Naive thymus-derived CD4-positive, alpha-beta T cell (primary cell): ENCODE data around the gene RAB40AL. TPM values are rescaled to one million over a fixed set of nuclear protein-coding genes. Genes with fewer than 3 reads are reported as not detected.

Source experiments
- ATAC-seq: fragments of 150-1000 bp; cut with Tn5 transposase; 2 replicates; pipeline ENCODE4 v1.10.0; 2021; ENCODE audit warnings: mild to moderate bottlenecking, moderate library complexity
- CTCF ChIA-PET: fragments of 350-600 bp; sonication (Branson Sonifier 250); formaldehyde crosslinking; loops from one replicate; lab custom pipeline; 2021; ENCODE audit warnings: antibody characterized with exemption; lab: Charles Lee
- POLR2A ChIA-PET: fragments of 350-600 bp; sonication (Branson Sonifier 250); formaldehyde crosslinking; loops from one replicate; lab custom pipeline; 2021; ENCODE audit warnings: antibody characterized with exemption, inconsistent platforms; lab: Charles Lee
- DNase-seq, 9 donors: peaks; one replicate each; pipeline versions ENCODE4 v3.0.0 to v3.0.0-alpha.2; 2020 to 2022; ENCODE audit warnings: mixed read lengths in 1 of 9
- H3K27ac ChIP-seq: one replicate; pipeline ENCODE4 v1.7.0; 2013; ENCODE audit warnings: mild to moderate bottlenecking, low read depth, low read length, moderate library complexity
- H3K27me3 ChIP-seq, 2 donors: one replicate each; pipeline ENCODE4 v1.7.0; 2013; ENCODE audit warnings: low read length in 2 of 2, mild to moderate bottlenecking in 2 of 2, moderate library complexity in 2 of 2; ENCODE audit not compliant: control insufficient read depth in 2 of 2, insufficient read depth in 2 of 2
- H3K36me3 ChIP-seq, 3 experiments: 1 replicate in 2 of 3; 2 replicates in 1 of 3; pipeline ENCODE4 v1.7.0; 2013; ENCODE audit warnings: low read length in 3 of 3, mild to moderate bottlenecking in 3 of 3, moderate library complexity in 1 of 3; ENCODE audit not compliant: insufficient read depth in 3 of 3, control insufficient read depth in 2 of 3
- H3K4me1 ChIP-seq, 2 donors: one replicate each; pipeline ENCODE4 v1.7.0; 2013; ENCODE audit warnings: low read length in 2 of 2, mild to moderate bottlenecking in 2 of 2, moderate library complexity in 1 of 2; ENCODE audit not compliant: control insufficient read depth in 2 of 2, insufficient read depth in 2 of 2
- H3K4me3 ChIP-seq: 2 replicates; pipeline ENCODE4 v1.7.0; 2013; ENCODE audit warnings: mild to moderate bottlenecking, low read length
- H3K9me3 ChIP-seq, 3 experiments: 1 replicate in 2 of 3; 2 replicates in 1 of 3; pipeline ENCODE4 v1.7.0; 2013; ENCODE audit warnings: low read length in 3 of 3; ENCODE audit not compliant: control insufficient read depth in 2 of 3
- H3K27ac Mint-ChIP-seq, 9 donors: one replicate each; pipeline ENCODE4 v1.8.0; 2020 to 2022; ENCODE audit warnings: mixed read lengths in 9 of 9, mild to moderate bottlenecking in 8 of 9, moderate library complexity in 5 of 9, inconsistent platforms in 2 of 9
- H3K27me3 Mint-ChIP-seq, 5 donors: one replicate each; pipeline ENCODE4 v1.8.0; 2021 to 2022; ENCODE audit warnings: mixed read lengths in 5 of 5, mild to moderate bottlenecking in 1 of 5
- H3K36me3 Mint-ChIP-seq, 5 donors: one replicate each; pipeline ENCODE4 v1.8.0; 2020 to 2022; ENCODE audit warnings: mixed read lengths in 5 of 5, mild to moderate bottlenecking in 3 of 5, inconsistent platforms in 1 of 5
- H3K4me1 Mint-ChIP-seq, 7 donors: one replicate each; pipeline ENCODE4 v1.8.0; 2020 to 2022; ENCODE audit warnings: mixed read lengths in 7 of 7, mild to moderate bottlenecking in 3 of 7, inconsistent platforms in 1 of 7
- H3K4me3 Mint-ChIP-seq, 10 donors: one replicate each; pipeline ENCODE4 v1.8.0; 2020 to 2022; ENCODE audit warnings: mild to moderate bottlenecking in 10 of 10, mixed read lengths in 10 of 10, moderate library complexity in 6 of 10, inconsistent platforms in 2 of 10
- H3K9me3 Mint-ChIP-seq, 11 donors: one replicate each; pipeline ENCODE4 v1.8.0; 2020 to 2022; ENCODE audit warnings: mixed read lengths in 11 of 11, mild to moderate bottlenecking in 4 of 11, inconsistent platforms in 1 of 11, moderate library complexity in 1 of 11
- intact Hi-C, 2 donors: fragments of 100-400 bp; cut with micrococcal nuclease; formaldehyde crosslinking; loops; one replicate each; pipeline ENCODE4 v1.15.1; 2023
- polyA plus RNA-seq, 2 donors: library from polyadenylated mRNA; unstranded; fragments of 300-500 nt; fragmentation: Illumina TruSeq; gene quantifications; one replicate each; pipeline ENCODE4 v1.2.3, GENCODE V29; 2021
- total RNA-seq, 6 experiments: library from RNA in 5 of 6; stranded (reverse) in 5 of 6; gene quantifications; 1 replicate in 5 of 6; 2 replicates in 1 of 6; pipeline ENCODE4 v1.2.3 and lab custom pipeline; 2021 to 2026

The RAB40AL gene
- total and polyA plus RNA-seq, 7 experiments from 2014 or later: 0.37 to 0.48 (median 0.46) TPM; not detected in 4

- H3K4me1 Mint-ChIP-seq: no peaks in the 10 kb centered on the region
- intact Hi-C loops: loop anchor here in 1 of 2 donors (5.0 kb wide), 1 partner anchor 243 kb away; no protein-coding TSS in a partner anchor
- H3K36me3 Mint-ChIP-seq: no peaks in the 10 kb centered on the region
- H3K27ac Mint-ChIP-seq: no peak overlapping the region
- H3K9me3 Mint-ChIP-seq: no peaks in the 10 kb centered on the region
- DNase-seq (peak in 6 of 9 donors; percentile 5 to 36 (median 25)), ATAC-seq (no peak)
- Histone ChIP-seq H3K27me3 (no peaks in the 10 kb centered on the region), H3K4me1 (no peaks in the 10 kb centered on the region), H3K36me3 (no peaks in the 10 kb centered on the region), H3K4me3 (no peak overlapping the region), H3K9me3 (no peaks in the 10 kb centered on the region), H3K27ac (no peak overlapping the region)
- H3K4me3 Mint-ChIP-seq: no peak overlapping the region
- ChIA-PET POLR2A (no interaction called here), CTCF (interaction anchor here (0.6 to 1.1 kb wide), 3 partner anchors 17 to 628 kb away, joined by 3 to 7 read pairs (median 4); no protein-coding TSS in a partner anchor)
- H3K27me3 Mint-ChIP-seq: no peaks in the 10 kb centered on the region
Measured at GRCh38 chrX:102934624-102935023, 2.4 kb upstream of the RAB40AL start.

- no peak overlapping the region for H3K27ac ChIP-seq
- H3K9me3 ChIP-seq: no peaks in the 10 kb centered on the region
- H3K27ac Mint-ChIP-seq: no peak overlapping the region
- peak overlapping the region; percentile 68 for H3K4me3 ChIP-seq
- no peaks in the 10 kb centered on the region for H3K4me1 ChIP-seq
- peak overlapping the region in 9 of 10 donors; percentile 24 to 88 (median 80) for H3K4me3 Mint-ChIP-seq
- DNase-seq (peak; percentile 12 to 57 (median 46)), ATAC-seq (peak; percentile 82)
- H3K4me1 Mint-ChIP-seq: peaks cover 3 to 6% (median 5%) of the 10 kb centered on the region in 7 donors
- no peaks in the 10 kb centered on the region for H3K9me3 Mint-ChIP-seq
- H3K27me3 ChIP-seq: no peaks in the 10 kb centered on the region
- H3K27me3 Mint-ChIP-seq: peaks cover 0 to 6% (median 0%) of the 10 kb centered on the region in 5 donors
- ChIA-PET CTCF (interaction anchor here (0.5 to 3.4 kb wide), 16 partner anchors 9 to 1017 kb away, joined by 3 to 16 read pairs (median 3); no protein-coding TSS in a partner anchor), POLR2A (no interaction called here)
- intact Hi-C loops: loop anchor here (1.0 to 5.0 kb wide), 7 partner anchors 206 to 883 kb away; no protein-coding TSS in a partner anchor
- H3K36me3 Mint-ChIP-seq: no peaks in the 10 kb centered on the region
- H3K36me3 ChIP-seq: no peaks in the 10 kb centered on the region
Measured at GRCh38 chrX:102950908-102951866, 14.1 kb downstream of the RAB40AL start.

- H3K4me1 Mint-ChIP-seq: no peaks in the 10 kb centered on the region
- no peak overlapping the region for H3K27ac Mint-ChIP-seq
- ATAC-seq: no peak
- no peak for DNase-seq
- Histone ChIP-seq H3K9me3 (no peaks in the 10 kb centered on the region), H3K27ac (no peak overlapping the region), H3K4me1 (no peaks in the 10 kb centered on the region), H3K4me3 (no peak overlapping the region), H3K27me3 (no peaks in the 10 kb centered on the region), H3K36me3 (no peaks in the 10 kb centered on the region)
- H3K27me3 Mint-ChIP-seq: peaks cover 0 to 6% (median 0%) of the 10 kb centered on the region in 5 donors
- no peaks in the 10 kb centered on the region for H3K9me3 Mint-ChIP-seq
- CTCF ChIA-PET: no interaction called here
- POLR2A ChIA-PET: no interaction called here
- intact Hi-C loops: no loop called here
- no peaks in the 10 kb centered on the region for H3K36me3 Mint-ChIP-seq
- H3K4me3 Mint-ChIP-seq: no peak overlapping the region
Measured at GRCh38 chrX:102957751-102958150, 20.7 kb downstream of the RAB40AL start.

GRCh38 chrX:102958794-102959193, 21.7 kb downstream of the RAB40AL start:
- Histone ChIP-seq H3K27ac (no peak overlapping the region), H3K9me3 (no peaks in the 10 kb centered on the region), H3K36me3 (no peaks in the 10 kb centered on the region), H3K27me3 (no peaks in the 10 kb centered on the region), H3K4me3 (no peak overlapping the region), H3K4me1 (no peaks in the 10 kb centered on the region)
- ATAC-seq (no peak), DNase-seq (no peak)
- intact Hi-C loops: no loop called here
- ChIA-PET POLR2A (no interaction called here), CTCF (no interaction called here)
- H3K9me3 Mint-ChIP-seq: no peaks in the 10 kb centered on the region
- H3K4me1 Mint-ChIP-seq: no peaks in the 10 kb centered on the region
- no peak overlapping the region for H3K27ac Mint-ChIP-seq
- H3K36me3 Mint-ChIP-seq: no peaks in the 10 kb centered on the region
- H3K27me3 Mint-ChIP-seq: peaks cover 0 to 6% (median 0%) of the 10 kb centered on the region in 5 donors
- H3K4me3 Mint-ChIP-seq: no peak overlapping the region

GRCh38 chrX:102959471-102959870, 22.4 kb downstream of the RAB40AL start:
- Mint-ChIP-seq H3K36me3 (no peaks in the 10 kb centered on the region), H3K9me3 (no peaks in the 10 kb centered on the region), H3K27ac (no peak overlapping the region), H3K4me1 (no peaks in the 10 kb centered on the region), H3K4me3 (no peak overlapping the region), H3K27me3 (peaks cover 0 to 6% (median 0%) of the 10 kb centered on the region in 5 donors)
- ChIA-PET POLR2A (no interaction called here), CTCF (interaction anchor here (1.4 kb wide), 1 partner anchor 8 kb away, joined by 6 read pairs; no protein-coding TSS in a partner anchor)
- intact Hi-C loops: no loop called here
- no peak overlapping the region for H3K27ac ChIP-seq
- no peaks in the 10 kb centered on the region for H3K36me3 ChIP-seq
- no peaks in the 10 kb centered on the region for H3K9me3 ChIP-seq
- H3K27me3 ChIP-seq: no peaks in the 10 kb centered on the region
- H3K4me3 ChIP-seq: no peak overlapping the region
- no peak for DNase-seq
- ATAC-seq: no peak
- no peaks in the 10 kb centered on the region for H3K4me1 ChIP-seq

GRCh38 chrX:102963955-102964354, 26.9 kb downstream of the RAB40AL start:
- Mint-ChIP-seq H3K36me3 (peaks cover 0 to 6% (median 0%) of the 10 kb centered on the region in 5 donors), H3K4me3 (no peak overlapping the region), H3K27me3 (no peaks in the 10 kb centered on the region), H3K9me3 (peaks cover 0 to 11% (median 4%) of the 10 kb centered on the region in 11 donors), H3K27ac (no peak overlapping the region), H3K4me1 (no peaks in the 10 kb centered on the region)
- intact Hi-C loops: no loop called here
- DNase-seq (no peak), ATAC-seq (no peak)
- no peak overlapping the region for H3K4me3 ChIP-seq
- peaks cover 0 to 7% (median 0%) of the 10 kb centered on the region in 3 experiments for H3K9me3 ChIP-seq
- no peaks in the 10 kb centered on the region for H3K27me3 ChIP-seq
- H3K36me3 ChIP-seq: no peaks in the 10 kb centered on the region
- POLR2A ChIA-PET: no interaction called here
- H3K4me1 ChIP-seq: no peaks in the 10 kb centered on the region
- CTCF ChIA-PET: no interaction called here
- no peak overlapping the region for H3K27ac ChIP-seq
